ENCODE results near the gene NCK1. TPM values are rescaled to one million over a fixed set of nuclear protein-coding genes. Genes with fewer than 3 reads are reported as not detected.
"Not testable (repeated sequence)": the region's sequence is repeated elsewhere in the genome, so short reads cannot be mapped to it uniquely, and the experiment has no call there.

Gene NCK1
- polyA plus RNA-seq, 1 donor from 2014 or later, result 31.9 TPM

- Mint-ChIP-seq H3K9me3 (no peaks in the 10 kb centered on the region), H3K4me1 (peaks cover 7 to 21% (median 15%) of the 10 kb centered on the region in 3 donors), H3K36me3 (peaks cover 15% of the 10 kb centered on the region), H3K4me3 (no peak overlapping the region), H3K27ac (peak overlapping the region in 2 of 3 donors; percentile 17 to 21), H3K27me3 (no peaks in the 10 kb centered on the region)
Observed at GRCh38 chr3:136954980-136955780, 93.2 kb downstream of the NCK1 start.

- H3K4me3 Mint-ChIP-seq, result no peak overlapping the region
- no peaks in the 10 kb centered on the region for H3K27me3 Mint-ChIP-seq
- H3K4me1 Mint-ChIP-seq, result peaks cover 1 to 16% (median 10%) of the 10 kb centered on the region in 3 donors
- peaks cover 0 to 2% (median 0%) of the 10 kb centered on the region in 3 donors for H3K9me3 Mint-ChIP-seq
- H3K36me3 Mint-ChIP-seq, result peaks cover 15% of the 10 kb centered on the region
- peak overlapping the region in 2 of 3 donors; percentile 1 to 21 for H3K27ac Mint-ChIP-seq
Observed at GRCh38 chr3:136955813-136956212, 93.8 kb downstream of the NCK1 start.

- Mint-ChIP-seq H3K36me3 (peaks cover 10% of the 10 kb centered on the region), H3K27ac (peak overlapping the region in 1 of 3 donors; percentile 8), H3K4me1 (peaks cover 0 to 11% (median 10%) of the 10 kb centered on the region in 3 donors), H3K27me3 (no peaks in the 10 kb centered on the region), H3K4me3 (no peak overlapping the region), H3K9me3 (peaks cover 0 to 2% (median 2%) of the 10 kb centered on the region in 3 donors)
Observed at GRCh38 chr3:136956971-136957370, 95.0 kb downstream of the NCK1 start.

- Mint-ChIP-seq H3K27me3 (no peaks in the 10 kb centered on the region), H3K9me3 (peaks cover 0 to 2% (median 2%) of the 10 kb centered on the region in 3 donors), H3K27ac (peak within 1 kb of the TSS in 1 of 3 donors; percentile 8), H3K4me1 (peaks cover 0 to 10% (median 7%) of the 10 kb centered on the region in 3 donors), H3K36me3 (peaks cover 9% of the 10 kb centered on the region), H3K4me3 (no peak within 1 kb of the TSS)
Observed at GRCh38 chr3:136957751-136958288, 95.8 kb downstream of the NCK1 start, which contains the start of gene IL20RB. Gene IL20RB, plus strand, starts transcription at chr3:136957983. Its CDS starts 131 bp downstream, at chr3:136958114.

- Mint-ChIP-seq H3K9me3 (peaks cover 0 to 2% (median 2%) of the 10 kb centered on the region in 3 donors), H3K4me3 (peak overlapping the region in 1 of 4 donors; percentile 25), H3K27ac (no peak overlapping the region), H3K27me3 (no peaks in the 10 kb centered on the region), H3K36me3 (peaks cover 9% of the 10 kb centered on the region), H3K4me1 (peaks cover 0 to 10% (median 7%) of the 10 kb centered on the region in 3 donors)
Observed at GRCh38 chr3:136958939-136959338, 96.9 kb downstream of the NCK1 start.

GRCh38 chr3:136959599-136959998 lies 97.6 kb downstream of the NCK1 start:
- Mint-ChIP-seq H3K9me3 (peaks cover 0 to 2% (median 2%) of the 10 kb centered on the region in 3 donors), H3K27ac (no peak overlapping the region), H3K36me3 (peaks cover 9% of the 10 kb centered on the region), H3K4me1 (peaks cover 0 to 10% (median 7%) of the 10 kb centered on the region in 3 donors), H3K27me3 (no peaks in the 10 kb centered on the region), H3K4me3 (no peak overlapping the region)

- H3K4me1 Mint-ChIP-seq, result peaks cover 0 to 3% (median 1%) of the 10 kb centered on the region in 3 donors
- peaks cover 0 to 2% (median 2%) of the 10 kb centered on the region in 3 donors for H3K9me3 Mint-ChIP-seq
- no peak overlapping the region for H3K27ac Mint-ChIP-seq
- H3K36me3 Mint-ChIP-seq, result peaks cover 9% of the 10 kb centered on the region
- no peaks in the 10 kb centered on the region for H3K27me3 Mint-ChIP-seq
- H3K4me3 Mint-ChIP-seq, result peak overlapping the region in 1 of 4 donors; percentile 38
Observed at GRCh38 chr3:136960838-136961836, 99.1 kb downstream of the NCK1 start.

- H3K27ac Mint-ChIP-seq, result no peak overlapping the region
- H3K9me3 Mint-ChIP-seq, result peaks cover 0 to 2% (median 2%) of the 10 kb centered on the region in 3 donors
- H3K4me3 Mint-ChIP-seq, result no peak overlapping the region
- H3K4me1 Mint-ChIP-seq, result no peaks in the 10 kb centered on the region
- peaks cover 5% of the 10 kb centered on the region for H3K36me3 Mint-ChIP-seq
- no peaks in the 10 kb centered on the region for H3K27me3 Mint-ChIP-seq
Observed at GRCh38 chr3:136962927-136963326, 100.9 kb downstream of the NCK1 start.

- not testable (repeated sequence) for H3K27me3 Mint-ChIP-seq, H3K36me3 Mint-ChIP-seq, H3K27ac Mint-ChIP-seq, H3K4me3 Mint-ChIP-seq, H3K4me1 Mint-ChIP-seq
- H3K9me3 Mint-ChIP-seq, result peaks cover 3 to 20% (median 4%) of the 10 kb centered on the region in 3 donors
Observed at GRCh38 chr3:136969539-136969938, 107.5 kb downstream of the NCK1 start.

GRCh38 chr3:136973352-136973751 lies 111.3 kb downstream of the NCK1 start:
- H3K4me1 Mint-ChIP-seq, result no peaks in the 10 kb centered on the region
- H3K27me3 Mint-ChIP-seq, result no peaks in the 10 kb centered on the region
- H3K36me3 Mint-ChIP-seq, result peaks cover 4% of the 10 kb centered on the region
- no peak overlapping the region for H3K27ac Mint-ChIP-seq
- H3K9me3 Mint-ChIP-seq, result peaks cover 5 to 24% (median 7%) of the 10 kb centered on the region in 3 donors
- H3K4me3 Mint-ChIP-seq, result no peak overlapping the region

- no peaks in the 10 kb centered on the region for H3K27me3 Mint-ChIP-seq
Observed at GRCh38 chr3:136974670-136975069, 112.7 kb downstream of the NCK1 start.

GRCh38 chr3:136979204-136979603 lies 117.2 kb downstream of the NCK1 start:
- no peaks in the 10 kb centered on the region for H3K36me3 Mint-ChIP-seq
- H3K27me3 Mint-ChIP-seq, result no peaks in the 10 kb centered on the region
- H3K4me1 Mint-ChIP-seq, result no peaks in the 10 kb centered on the region
- H3K9me3 Mint-ChIP-seq, result peaks cover 2 to 6% (median 5%) of the 10 kb centered on the region in 3 donors
- no peak overlapping the region for H3K27ac Mint-ChIP-seq
- no peak overlapping the region for H3K4me3 Mint-ChIP-seq

More at GRCh38 chr3:136974670-136975069, 112.7 kb downstream of the NCK1 start:
- H3K4me3 Mint-ChIP-seq, result no peak overlapping the region
- no peaks in the 10 kb centered on the region for H3K4me1 Mint-ChIP-seq
- peaks cover 4% of the 10 kb centered on the region for H3K36me3 Mint-ChIP-seq
- peaks cover 5 to 24% (median 7%) of the 10 kb centered on the region in 3 donors for H3K9me3 Mint-ChIP-seq
- no peak overlapping the region for H3K27ac Mint-ChIP-seq

- peak overlapping the region in 1 of 3 donors; percentile 16 for H3K27ac Mint-ChIP-seq
- H3K9me3 Mint-ChIP-seq, result peaks cover 2 to 3% (median 3%) of the 10 kb centered on the region in 3 donors
- no peaks in the 10 kb centered on the region for H3K27me3 Mint-ChIP-seq
- no peaks in the 10 kb centered on the region for H3K4me1 Mint-ChIP-seq
- no peaks in the 10 kb centered on the region for H3K36me3 Mint-ChIP-seq
- H3K4me3 Mint-ChIP-seq, result no peak overlapping the region
Observed at GRCh38 chr3:136979684-136980083, 117.7 kb downstream of the NCK1 start.

GRCh38 chr3:136982033-136982432 lies 120.0 kb downstream of the NCK1 start:
- Mint-ChIP-seq H3K9me3 (no peaks in the 10 kb centered on the region), H3K4me3 (no peak overlapping the region), H3K36me3 (no peaks in the 10 kb centered on the region), H3K4me1 (no peaks in the 10 kb centered on the region), H3K27me3 (no peaks in the 10 kb centered on the region), H3K27ac (no peak overlapping the region)
